Spleen (tissue), 11 donors: ENCODE results near the gene SYNPR. TPM values are rescaled to one million over a fixed set of nuclear protein-coding genes. Genes with fewer than 3 reads are reported as not detected.

Experiments
- DNase-seq: peaks from one replicate; pipeline ENCODE4 v3.0.0-alpha.2; 2020
- H3K27ac ChIP-seq, 8 donors: fragments of 200-600 bp; sonication (generic) in 7 of 8; 1 replicate in 4 of 8; 2 replicates in 4 of 8; pipeline versions ENCODE4 v1.5.0 to v1.8.0; 2016 to 2021; ENCODE audit warnings: inconsistent platforms in 4 of 8, mild to moderate bottlenecking in 4 of 8, moderate library complexity in 1 of 8
- H3K27me3 ChIP-seq, 7 donors: fragments of 200-600 bp; sonication (generic) in 6 of 7; replicated peaks in 1 of 7; 1 replicate in 4 of 7; 2 replicates in 3 of 7; pipeline versions ENCODE4 v1.5.0 to v1.8.0; 2016 to 2021; ENCODE audit warnings: inconsistent platforms in 3 of 7, mild to moderate bottlenecking in 1 of 7
- H3K36me3 ChIP-seq, 6 donors: fragments of 200-600 bp; sonication (generic) in 5 of 6; 1 replicate in 4 of 6; 2 replicates in 2 of 6; pipeline versions ENCODE4 v1.5.0 to v1.8.0; 2016 to 2021; ENCODE audit warnings: inconsistent platforms in 2 of 6
- H3K4me1 ChIP-seq, 6 donors: fragments of 200-600 bp; sonication (generic) in 5 of 6; 1 replicate in 3 of 6; 2 replicates in 3 of 6; pipeline versions ENCODE4 v1.5.0 to v1.8.0; 2016 to 2021; ENCODE audit warnings: inconsistent platforms in 3 of 6
- H3K4me3 ChIP-seq, 8 donors: fragments of 200-600 bp; sonication (generic) in 7 of 8; 1 replicate in 4 of 8; 2 replicates in 4 of 8; pipeline versions ENCODE4 v1.5.0 to v1.8.0; 2016 to 2021; ENCODE audit warnings: inconsistent platforms in 4 of 8, mild to moderate bottlenecking in 4 of 8, moderate library complexity in 2 of 8
- H3K9me3 ChIP-seq, 8 donors: fragments of 200-600 bp; sonication (generic) in 7 of 8; 1 replicate in 4 of 8; 2 replicates in 4 of 8; pipeline versions ENCODE4 v1.5.0 to v1.8.0; 2016 to 2021; ENCODE audit warnings: inconsistent platforms in 4 of 8
- POLR2A ChIP-seq, 3 donors: fragments of 450-650 bp; IDR thresholded peaks; one replicate each; pipeline ENCODE4 v1.5.1; 2017; ENCODE audit warnings: antibody characterized with exemption in 3 of 3, mild to moderate bottlenecking in 1 of 3
- POLR2AphosphoS5 ChIP-seq, 3 donors: sonication (generic); formaldehyde crosslinking; IDR thresholded peaks; one replicate each; pipeline ENCODE4 v1.5.1; 2017; ENCODE audit warnings: antibody characterized with exemption in 3 of 3
- WGBS, 5 donors: extraction: QIAGEN DNeasy Blood & Tissue Kit in 3 of 5; methylation state at CpG; one replicate each; pipeline versions ENCODE4 v1.1.5 to v1.1.7; 2013 to 2018; 5-methylcytosine and 5-hydroxymethylcytosine counted together
- intact Hi-C: fragments of 100-400 bp; cut with DNase I; formaldehyde crosslinking; loops from one replicate; pipeline ENCODE4 v1.15.0; 2023; ENCODE audit warnings: low total_unique reads
- polyA plus RNA-seq, 3 donors: library from polyadenylated mRNA; stranded (reverse); fragments of 200-250 nt; gene quantifications; one replicate each; pipeline ENCODE4 v1.2.1, GENCODE V29; 2013
- total RNA-seq, 7 donors: library from RNA; depleted of rRNA in 3 of 7; stranded (reverse); fragments of >200 nt in 3 of 7; fragmentation: NEBNext Ultra II Directional in 4 of 7; extraction: Animal tissue kit (Norgen Biotek cat#: 25700) in 4 of 7; gene quantifications; one replicate each; pipeline versions ENCODE4 v1.1.0 to v1.2.1, GENCODE V29; 2016 to 2021
- TF ChIP-seq, protein P1 (sequence below), 11 experiments: fragments of 200-600 bp in 7 of 11; fragments of 450-650 bp in 4 of 11; sonication (generic) in 4 of 11; IDR thresholded peaks in 8 of 11; conservative IDR thresholded peaks in 3 of 11; 1 replicate in 7 of 11; 2 replicates in 4 of 11; pipeline versions ENCODE4 v1.4.0 to v1.8.0; 2016 to 2021; ENCODE audit warnings: antibody characterized with exemption in 11 of 11, inconsistent platforms in 4 of 11, mild to moderate bottlenecking in 1 of 11
- donor health status: healthy with polysubstance abuse.
- donor health status: DM: no; HTN: no; CAD: no; lungs with moderate emphysema.
- donor health status: DM: no; HTN: no; CAD: no.
- donor health status: Bipolar disorder and iron deficiency.
- donor health status: healthy.
- donor health status: DM: no; HTN: no; CAD: no.
- donor health status: DM: yes; HTN: yes; CAD: no.

Gene SYNPR
- total and polyA plus RNA-seq, 10 donors: not detected

GRCh38 chr3:63395960-63396359 is 117.9 kb downstream of the SYNPR start:
- H3K27ac ChIP-seq: no peak overlapping the region
- WGBS, 5 donors: 69 to 85% (median 82%) methylated on average over 4 of the region's 4 CpGs
- intact Hi-C loops: no loop called here
- TF ChIP-seq, protein P1, sequence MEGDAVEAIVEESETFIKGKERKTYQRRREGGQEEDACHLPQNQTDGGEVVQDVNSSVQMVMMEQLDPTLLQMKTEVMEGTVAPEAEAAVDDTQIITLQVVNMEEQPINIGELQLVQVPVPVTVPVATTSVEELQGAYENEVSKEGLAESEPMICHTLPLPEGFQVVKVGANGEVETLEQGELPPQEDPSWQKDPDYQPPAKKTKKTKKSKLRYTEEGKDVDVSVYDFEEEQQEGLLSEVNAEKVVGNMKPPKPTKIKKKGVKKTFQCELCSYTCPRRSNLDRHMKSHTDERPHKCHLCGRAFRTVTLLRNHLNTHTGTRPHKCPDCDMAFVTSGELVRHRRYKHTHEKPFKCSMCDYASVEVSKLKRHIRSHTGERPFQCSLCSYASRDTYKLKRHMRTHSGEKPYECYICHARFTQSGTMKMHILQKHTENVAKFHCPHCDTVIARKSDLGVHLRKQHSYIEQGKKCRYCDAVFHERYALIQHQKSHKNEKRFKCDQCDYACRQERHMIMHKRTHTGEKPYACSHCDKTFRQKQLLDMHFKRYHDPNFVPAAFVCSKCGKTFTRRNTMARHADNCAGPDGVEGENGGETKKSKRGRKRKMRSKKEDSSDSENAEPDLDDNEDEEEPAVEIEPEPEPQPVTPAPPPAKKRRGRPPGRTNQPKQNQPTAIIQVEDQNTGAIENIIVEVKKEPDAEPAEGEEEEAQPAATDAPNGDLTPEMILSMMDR (IDR thresholded peaks at IDR 0.05 in 8 of 11, conservative IDR thresholded peaks at IDR 0.05 in 3 of 11): no peak
- TF ChIP-seq POLR2AphosphoS5 (IDR thresholded peaks at IDR 0.05) (no peak), POLR2A (IDR thresholded peaks at IDR 0.05) (no peak)
- no peak overlapping the region for H3K4me3 ChIP-seq
- H3K4me1 ChIP-seq: no peaks in the 10 kb centered on the region
- no peak for DNase-seq
- H3K9me3 ChIP-seq: no peaks in the 10 kb centered on the region
- peaks cover 0 to 2% (median 0%) of the 10 kb centered on the region in 7 donors for H3K27me3 ChIP-seq
- no peaks in the 10 kb centered on the region for H3K36me3 ChIP-seq

DNA sequence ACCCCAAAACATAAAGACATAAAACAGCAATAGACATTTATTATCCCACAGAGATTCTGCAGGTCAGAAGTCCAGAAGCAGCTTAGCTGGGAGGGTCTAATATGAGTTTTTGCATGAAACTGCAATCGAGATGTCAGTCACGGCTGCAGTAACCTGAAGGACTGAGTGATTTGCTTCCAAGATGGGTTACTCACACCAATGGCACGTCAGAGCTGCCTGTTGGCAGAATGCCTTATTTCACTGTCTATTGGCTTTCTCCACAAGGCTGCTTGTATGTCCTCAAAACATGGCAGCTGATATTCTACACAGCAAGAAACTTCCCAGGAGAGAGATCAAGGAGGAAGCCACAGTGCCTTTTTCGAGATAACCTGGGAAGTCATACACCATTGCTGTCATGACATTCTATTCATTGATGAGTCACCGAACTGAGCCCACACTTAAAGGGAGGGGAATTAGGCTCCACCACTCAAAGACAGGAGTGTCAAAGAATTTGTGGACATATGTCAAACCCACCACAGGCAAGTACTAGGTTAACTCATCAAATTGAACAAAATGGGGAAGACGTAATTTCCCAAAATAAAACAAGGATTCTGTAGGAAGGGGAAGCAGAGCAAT is 122.2 kb downstream of the SYNPR start:
- Histone ChIP-seq H3K27me3 (no peaks in the 10 kb centered on the region), H3K4me1 (no peaks in the 10 kb centered on the region), H3K36me3 (no peaks in the 10 kb centered on the region), H3K9me3 (no peaks in the 10 kb centered on the region), H3K27ac (no peak overlapping the region), H3K4me3 (no peak overlapping the region)
- TF ChIP-seq, protein P1 (IDR thresholded peaks at IDR 0.05 in 8 of 11, conservative IDR thresholded peaks at IDR 0.05 in 3 of 11): no peak
- TF ChIP-seq POLR2AphosphoS5 (IDR thresholded peaks at IDR 0.05) (no peak), POLR2A (IDR thresholded peaks at IDR 0.05) (no peak)
- intact Hi-C loops: no loop called here
- WGBS, 5 donors: 66 to 84% (median 72%) methylated on average over 6 of the region's 6 CpGs
- no peak for DNase-seq

DNA sequence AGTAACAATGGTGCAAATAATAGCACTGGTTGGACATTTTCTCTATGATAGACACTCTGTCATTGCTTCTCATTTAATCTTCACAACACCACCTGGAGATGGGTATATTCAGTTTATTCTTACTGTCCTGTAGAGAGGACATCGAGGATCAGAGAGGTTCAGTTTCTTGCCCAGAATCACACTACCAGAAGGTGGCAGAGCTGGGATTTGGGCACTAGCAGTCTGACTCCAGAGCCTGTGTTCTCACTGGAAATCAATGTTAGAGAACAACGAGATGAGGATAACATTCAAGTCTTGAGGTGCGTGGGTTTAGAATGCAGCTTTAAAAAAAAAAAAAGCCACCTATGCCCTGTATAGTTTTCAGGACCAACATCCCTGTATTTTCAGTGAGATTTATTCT is 127.8 kb downstream of the SYNPR start:
- no peak for DNase-seq
- Histone ChIP-seq H3K27ac (no peak overlapping the region), H3K27me3 (no peaks in the 10 kb centered on the region), H3K4me3 (no peak overlapping the region), H3K4me1 (no peaks in the 10 kb centered on the region), H3K9me3 (no peaks in the 10 kb centered on the region), H3K36me3 (no peaks in the 10 kb centered on the region)
- intact Hi-C loops: no loop called here
- TF ChIP-seq, protein P1 (IDR thresholded peaks at IDR 0.05 in 8 of 11, conservative IDR thresholded peaks at IDR 0.05 in 3 of 11): no peak
- TF ChIP-seq POLR2AphosphoS5 (IDR thresholded peaks at IDR 0.05) (no peak), POLR2A (IDR thresholded peaks at IDR 0.05) (no peak)
- 64 to 85% (median 85%) methylated on average over 3 of the region's 3 CpGs for WGBS, 5 donors

- intact Hi-C loops: no loop called here
Observed at GRCh38 chr3:63413523-63413922, 135.4 kb downstream of the SYNPR start.

More at GRCh38 chr3:63413523-63413922, 135.4 kb downstream of the SYNPR start:
- Histone ChIP-seq H3K9me3 (no peaks in the 10 kb centered on the region), H3K4me1 (no peaks in the 10 kb centered on the region), H3K27ac (no peak overlapping the region), H3K27me3 (no peaks in the 10 kb centered on the region), H3K4me3 (no peak overlapping the region), H3K36me3 (no peaks in the 10 kb centered on the region)
- TF ChIP-seq, protein P1 (IDR thresholded peaks at IDR 0.05 in 8 of 11, conservative IDR thresholded peaks at IDR 0.05 in 3 of 11): no peak
- no peak for TF ChIP-seq POLR2A (IDR thresholded peaks at IDR 0.05)
- no peak for TF ChIP-seq POLR2AphosphoS5 (IDR thresholded peaks at IDR 0.05)
- DNase-seq: no peak
